ENCODE results near the gene GPC6.

DNA sequence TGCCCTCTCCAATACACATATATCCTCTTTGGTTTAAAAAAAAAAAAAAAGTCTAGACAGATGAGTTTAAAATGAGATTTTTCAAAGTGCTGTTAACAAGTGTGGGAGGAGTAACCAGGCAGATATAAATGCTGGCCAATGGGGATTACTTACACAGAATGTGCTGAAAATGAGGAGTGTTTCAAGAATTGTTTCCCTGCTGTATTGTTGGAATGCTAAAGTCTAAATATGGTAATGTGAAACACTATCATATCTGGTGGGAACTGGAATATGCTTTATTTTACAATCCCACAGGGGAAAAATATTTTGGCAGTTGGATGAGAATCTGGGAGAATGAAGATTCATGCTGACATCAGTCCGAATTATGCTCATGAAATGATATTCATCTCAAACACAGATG, 1002.2 kb downstream of the GPC6 start:
- TF ChIP-seq EZH2phosphoT487 (conservative IDR thresholded peaks at IDR 0.05; ENCODE audit: low read length), result no peak
- TF ChIP-seq, protein P1, sequence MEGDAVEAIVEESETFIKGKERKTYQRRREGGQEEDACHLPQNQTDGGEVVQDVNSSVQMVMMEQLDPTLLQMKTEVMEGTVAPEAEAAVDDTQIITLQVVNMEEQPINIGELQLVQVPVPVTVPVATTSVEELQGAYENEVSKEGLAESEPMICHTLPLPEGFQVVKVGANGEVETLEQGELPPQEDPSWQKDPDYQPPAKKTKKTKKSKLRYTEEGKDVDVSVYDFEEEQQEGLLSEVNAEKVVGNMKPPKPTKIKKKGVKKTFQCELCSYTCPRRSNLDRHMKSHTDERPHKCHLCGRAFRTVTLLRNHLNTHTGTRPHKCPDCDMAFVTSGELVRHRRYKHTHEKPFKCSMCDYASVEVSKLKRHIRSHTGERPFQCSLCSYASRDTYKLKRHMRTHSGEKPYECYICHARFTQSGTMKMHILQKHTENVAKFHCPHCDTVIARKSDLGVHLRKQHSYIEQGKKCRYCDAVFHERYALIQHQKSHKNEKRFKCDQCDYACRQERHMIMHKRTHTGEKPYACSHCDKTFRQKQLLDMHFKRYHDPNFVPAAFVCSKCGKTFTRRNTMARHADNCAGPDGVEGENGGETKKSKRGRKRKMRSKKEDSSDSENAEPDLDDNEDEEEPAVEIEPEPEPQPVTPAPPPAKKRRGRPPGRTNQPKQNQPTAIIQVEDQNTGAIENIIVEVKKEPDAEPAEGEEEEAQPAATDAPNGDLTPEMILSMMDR (IDR thresholded peaks at IDR 0.05; ENCODE audit: insufficient read depth, low read length, poor library complexity, severe bottlenecking), result no peak
